ENCODE results near the gene SPIRE2.

- no peak for TF ChIP-seq CTCF (conservative IDR thresholded peaks at IDR 0.05 in 1 of 2, IDR thresholded peaks at IDR 0.05 in 1 of 2; ENCODE audit: extremely low read depth in 1 of 2, insufficient read depth in 1 of 2, low read depth in 1 of 2, low read length in 2 of 2)
- no peak for TF ChIP-seq EZH2 (IDR thresholded peaks at IDR 0.05; ENCODE audit: borderline replicate concordance, low read length)
These were observed 5.0 kb upstream of the SPIRE2 start for GRCh38 chr16:89823087-89823823.
